PC-9 (cell line): Measurements from ENCODE around the gene PRAF2.

ENCODE experiments used
- CTCF ChIP-seq: fragments of 200-600 bp; sonication (generic); conservative IDR thresholded peaks from 2 replicates; pipeline ENCODE4 v1.6.1; 2017; ENCODE audit warnings: mixed run types, antibody characterized with exemption, mild to moderate bottlenecking, moderate library complexity
- EZH2 ChIP-seq: fragments of 200-600 bp; sonication (generic); IDR thresholded peaks from 2 replicates; pipeline ENCODE4 v1.8.0; 2017; ENCODE audit warnings: antibody characterized with exemption, low read depth

GRCh38 chrX:49075347-49075746 is 1.5 kb upstream of the PRAF2 start:
- TF ChIP-seq CTCF (no peak), EZH2 (no peak)
